CD4-positive, alpha-beta T cell (primary cell): ENCODE results near the gene ST8SIA3. TPM values are rescaled to one million over a fixed set of nuclear protein-coding genes. Genes with fewer than 3 reads are reported as not detected.

Experiments
- ATAC-seq: fragments of 200-7000 bp; cut with Tn5 transposase; one replicate; pipeline ENCODE4 v1.10.0; 2022; ENCODE audit warnings: mild to moderate bottlenecking; ENCODE audit not compliant: poor library complexity
- CTCF ChIA-PET: fragments of 350-600 bp; sonication (Branson Sonifier 250); formaldehyde crosslinking; loops from one replicate; lab custom pipeline; 2021; ENCODE audit warnings: antibody characterized with exemption, inconsistent platforms; lab: Charles Lee
- POLR2A ChIA-PET: fragments of 350-600 bp; sonication (Branson Sonifier 250); formaldehyde crosslinking; loops from one replicate; lab custom pipeline; 2021; ENCODE audit warnings: antibody characterized with exemption, inconsistent platforms; lab: Charles Lee
- DNase-seq, 14 experiments: peaks; one replicate each; pipeline ENCODE4 v3.0.0-alpha.2; 2013 to 2020; ENCODE audit warnings: mixed read lengths in 2 of 14
- H3K27ac ChIP-seq, 2 donors: one replicate each; pipeline versions ENCODE4 v1.5.1 to v1.7.0; 2013; ENCODE audit warnings: low read length in 2 of 2, low read depth in 1 of 2, mild to moderate bottlenecking in 1 of 2
- H3K27me3 ChIP-seq, 2 experiments: 1 replicate in 1 of 2; 2 replicates in 1 of 2; pipeline versions ENCODE4 v1.6.1 to v1.7.0; 2013; ENCODE audit warnings: low read length in 2 of 2, control low read depth in 1 of 2, mild to moderate bottlenecking in 1 of 2, moderate library complexity in 1 of 2; ENCODE audit not compliant: insufficient read depth in 2 of 2, control insufficient read depth in 1 of 2
- H3K36me3 ChIP-seq: one replicate; pipeline ENCODE4 v1.6.1; 2013; ENCODE audit warnings: low read length, control low read depth; ENCODE audit not compliant: insufficient read depth
- H3K4me1 ChIP-seq: one replicate; pipeline ENCODE4 v1.6.1; 2013; ENCODE audit warnings: low read length, control low read depth; ENCODE audit not compliant: insufficient read depth
- H3K4me3 ChIP-seq: one replicate; pipeline ENCODE4 v1.5.1; 2013; ENCODE audit warnings: mild to moderate bottlenecking, low read length, moderate library complexity
- H3K9me3 ChIP-seq, 2 experiments: 1 replicate in 1 of 2; 2 replicates in 1 of 2; pipeline versions ENCODE4 v1.6.1 to v1.7.0; 2013; ENCODE audit warnings: low read length in 2 of 2, mild to moderate bottlenecking in 2 of 2, control low read depth in 1 of 2, moderate library complexity in 1 of 2; ENCODE audit not compliant: control insufficient read depth in 1 of 2, insufficient read depth in 1 of 2
- H3K27ac Mint-ChIP-seq: one replicate; pipeline ENCODE4 v1.8.0; 2020; ENCODE audit warnings: mixed read lengths
- H3K27me3 Mint-ChIP-seq: one replicate; pipeline ENCODE4 v1.8.0; 2021; ENCODE audit warnings: mixed read lengths
- H3K36me3 Mint-ChIP-seq: one replicate; pipeline ENCODE4 v1.8.0; 2021; ENCODE audit warnings: low read depth, mixed read lengths
- H3K4me1 Mint-ChIP-seq: one replicate; pipeline ENCODE4 v1.8.0; 2021; ENCODE audit warnings: low read depth, mixed read lengths
- H3K4me3 Mint-ChIP-seq: one replicate; pipeline ENCODE4 v1.8.0; 2020; ENCODE audit warnings: mild to moderate bottlenecking, mixed read lengths
- H3K9me3 Mint-ChIP-seq: one replicate; pipeline ENCODE4 v1.8.0; 2020; ENCODE audit warnings: mixed read lengths
- CTCF ChIP-seq: fragments of 200-600 bp; IDR thresholded peaks from one replicate; pipeline ENCODE4 v1.8.0; 2022; ENCODE audit warnings: antibody characterized with exemption, mild to moderate bottlenecking
- intact Hi-C, 2 experiments: fragments of 100-400 bp; cut with DNase I in 1 of 2; cut with micrococcal nuclease in 1 of 2; formaldehyde crosslinking; loops; one replicate each; pipeline versions ENCODE4 v1.15.1 to v1.9.0; 2023 to 2025; cut with DNase I, micrococcal nuclease
- total RNA-seq, 174 experiments: library from RNA in 2 of 174; stranded (reverse) in 2 of 174; gene quantifications; one replicate each; pipeline ENCODE4 v1.2.3 and lab custom pipeline; 2021 to 2026

ST8SIA3 gene
- total RNA-seq, 2 experiments from 2014 or later, result not detected

GRCh38 chr18:57373017-57373416 lies 20.7 kb downstream of the ST8SIA3 start:
- Mint-ChIP-seq H3K27me3 (peaks cover 34% of the 10 kb centered on the region), H3K36me3 (no peaks in the 10 kb centered on the region), H3K27ac (no peak overlapping the region), H3K9me3 (no peaks in the 10 kb centered on the region), H3K4me3 (no peak overlapping the region), H3K4me1 (no peaks in the 10 kb centered on the region)
- ATAC-seq, result no peak
- Histone ChIP-seq H3K36me3 (no peaks in the 10 kb centered on the region), H3K4me3 (no peak overlapping the region), H3K9me3 (peaks cover 0 to 4% of the 10 kb centered on the region in 2 experiments), H3K27me3 (no peaks in the 10 kb centered on the region), H3K4me1 (no peaks in the 10 kb centered on the region), H3K27ac (no peak overlapping the region)
- no peak for DNase-seq
- intact Hi-C loops, result no loop called here
- TF ChIP-seq CTCF, result no peak
- CTCF ChIA-PET, result no interaction called here
- POLR2A ChIA-PET, result no interaction called here

GRCh38 chr18:57376503-57376902 lies 24.1 kb downstream of the ST8SIA3 start:
- ChIA-PET CTCF (no interaction called here), POLR2A (no interaction called here)
- Mint-ChIP-seq H3K27ac (no peak overlapping the region), H3K36me3 (no peaks in the 10 kb centered on the region), H3K4me1 (no peaks in the 10 kb centered on the region), H3K4me3 (no peak overlapping the region), H3K27me3 (peaks cover 44% of the 10 kb centered on the region), H3K9me3 (no peaks in the 10 kb centered on the region)
- H3K27ac ChIP-seq, result no peak overlapping the region
- intact Hi-C loops, result no loop called here
- H3K9me3 ChIP-seq, result peaks cover 0 to 4% of the 10 kb centered on the region in 2 experiments
- no peaks in the 10 kb centered on the region for H3K36me3 ChIP-seq
- no peak for TF ChIP-seq CTCF
- H3K27me3 ChIP-seq, result peaks cover 0 to 3% of the 10 kb centered on the region in 2 experiments
- ATAC-seq (no peak), DNase-seq (no peak)
- no peaks in the 10 kb centered on the region for H3K4me1 ChIP-seq
- H3K4me3 ChIP-seq, result no peak overlapping the region

GRCh38 chr18:57389271-57389670 lies 36.9 kb downstream of the ST8SIA3 start:
- Mint-ChIP-seq H3K27me3 (peaks cover 47% of the 10 kb centered on the region), H3K4me1 (no peaks in the 10 kb centered on the region), H3K4me3 (no peak overlapping the region), H3K27ac (no peak overlapping the region), H3K9me3 (peaks cover 2% of the 10 kb centered on the region), H3K36me3 (no peaks in the 10 kb centered on the region)
- H3K27me3 ChIP-seq, result peaks cover 3 to 11% of the 10 kb centered on the region in 2 experiments
- DNase-seq (no peak), ATAC-seq (no peak)
- intact Hi-C loops, result no loop called here
- peaks cover 0 to 4% of the 10 kb centered on the region in 2 experiments for H3K9me3 ChIP-seq
- POLR2A ChIA-PET, result no interaction called here
- no peak overlapping the region for H3K4me3 ChIP-seq
- no peak for TF ChIP-seq CTCF
- no peaks in the 10 kb centered on the region for H3K4me1 ChIP-seq
- no peaks in the 10 kb centered on the region for H3K36me3 ChIP-seq
- H3K27ac ChIP-seq, result no peak overlapping the region
- CTCF ChIA-PET, result no interaction called here
